PC-9 (cell line): ENCODE data around the gene PSMC4. TPM values are rescaled to one million over a fixed set of nuclear protein-coding genes. Genes with fewer than 3 reads are reported as not detected.

Experiments
- BruUV-seq: library from RNA; stranded (reverse); fragments of 400-500 nt; replicated peaks from 2 replicates; lab custom pipeline; 2021; lab: Mats Ljungman, UMichigan
- CTCF ChIA-PET: fragments of 300-600 bp; sonication (Branson Sonifier 250); formaldehyde crosslinking; loops from one replicate; lab custom pipeline; 2022; ENCODE audit warnings: antibody characterized with exemption; lab: Charles Lee
- POLR2A ChIA-PET: fragments of 300-600 bp; sonication (Branson Sonifier 250); formaldehyde crosslinking; loops from one replicate; lab custom pipeline; 2022; ENCODE audit warnings: antibody characterized with exemption; ENCODE audit not compliant: unreplicated experiment; lab: Charles Lee
- DNase-seq, 2 experiments: peaks; one replicate each; pipeline versions ENCODE4 v3.0.0 to v3.0.0-alpha.2; 2015 to 2022; ENCODE audit warnings: mixed read lengths in 1 of 2
- H2AFZ ChIP-seq: fragments of 200-600 bp; sonication (generic); 2 replicates; pipeline ENCODE4 v1.8.1; 2017; ENCODE audit warnings: antibody characterized with exemption
- H3F3A ChIP-seq: fragments of 200-600 bp; sonication (generic); 2 replicates; pipeline ENCODE4 v1.8.1; 2017; ENCODE audit warnings: antibody characterized with exemption, mild to moderate bottlenecking, low read depth; ENCODE audit not compliant: insufficient read depth
- H3K27ac ChIP-seq: fragments of 200-600 bp; sonication (generic); 2 replicates; pipeline ENCODE4 v1.6.1; 2016; ENCODE audit warnings: mixed run types
- H3K27me3 ChIP-seq: fragments of 200-600 bp; sonication (generic); 2 replicates; pipeline ENCODE4 v1.6.1; 2016; ENCODE audit warnings: low read depth, mixed run types; ENCODE audit not compliant: insufficient read depth
- H3K36me3 ChIP-seq: fragments of 200-600 bp; sonication (generic); 2 replicates; pipeline ENCODE4 v1.6.1; 2016; ENCODE audit warnings: low read depth, mixed run types
- H3K4me1 ChIP-seq: fragments of 200-600 bp; sonication (generic); replicated peaks from 2 replicates; pipeline ENCODE4 v1.6.1; 2016; ENCODE audit warnings: mixed run types; ENCODE audit not compliant: insufficient read depth
- H3K4me2 ChIP-seq: fragments of 200-600 bp; sonication (generic); 2 replicates; pipeline ENCODE4 v1.6.1; 2017; ENCODE audit warnings: mixed run types
- H3K4me3 ChIP-seq: fragments of 200-600 bp; sonication (generic); 2 replicates; pipeline ENCODE4 v1.6.1; 2016; ENCODE audit warnings: mixed run types
- H3K79me2 ChIP-seq: fragments of 200-600 bp; sonication (generic); 2 replicates; pipeline ENCODE4 v1.6.1; 2017; ENCODE audit warnings: low read depth, mixed run types
- H3K9me2 ChIP-seq: fragments of 200-600 bp; sonication (generic); 2 replicates; pipeline ENCODE4 v1.8.1; 2017; ENCODE audit warnings: mild to moderate bottlenecking; ENCODE audit not compliant: insufficient read depth
- H3K9me3 ChIP-seq: fragments of 200-600 bp; sonication (generic); 2 replicates; pipeline ENCODE4 v1.8.1; 2016; ENCODE audit warnings: low read depth; ENCODE audit not compliant: insufficient read depth
- H4K20me1 ChIP-seq: fragments of 200-600 bp; sonication (generic); 2 replicates; pipeline ENCODE4 v1.8.1; 2017; ENCODE audit not compliant: insufficient read depth
- CTCF ChIP-seq: fragments of 200-600 bp; sonication (generic); conservative IDR thresholded peaks from 2 replicates; pipeline ENCODE4 v1.6.1; 2017; ENCODE audit warnings: mixed run types, antibody characterized with exemption, mild to moderate bottlenecking, moderate library complexity
- EZH2 ChIP-seq: fragments of 200-600 bp; sonication (generic); IDR thresholded peaks from 2 replicates; pipeline ENCODE4 v1.8.0; 2017; ENCODE audit warnings: antibody characterized with exemption, low read depth
- intact Hi-C: fragments of 100-400 bp; cut with micrococcal nuclease; formaldehyde crosslinking; loops from one replicate; pipeline ENCODE4 v1.10.0; 2022; ENCODE audit not compliant: unreplicated experiment
- total RNA-seq: library from RNA; stranded (reverse); gene quantifications from 2 replicates; pipeline ENCODE4 v1.2.3, GENCODE V29; 2021

The PSMC4 gene
- total RNA-seq, 1 experiment from 2014 or later: 110 TPM

GRCh38 chr19:40005691-40006272 lies 34.8 kb downstream of the PSMC4 start:
- H3K4me1 ChIP-seq: no peaks in the 10 kb centered on the region
- H3K9me2 ChIP-seq: no peaks in the 10 kb centered on the region
- H3K79me2 ChIP-seq: no peaks in the 10 kb centered on the region
- H3K27ac ChIP-seq: no peak overlapping the region
- H3K4me2 ChIP-seq: no peak overlapping the region
- H4K20me1 ChIP-seq: no peaks in the 10 kb centered on the region
- no TSS peak for BruUV-seq
- H3K9me3 ChIP-seq: no peaks in the 10 kb centered on the region
- intact Hi-C loops: no loop called here
- ChIA-PET CTCF (no interaction called here), POLR2A (no interaction called here)
- no peaks in the 10 kb centered on the region for H3K27me3 ChIP-seq
- no peak for DNase-seq
- H3K4me3 ChIP-seq: no peak overlapping the region
- H3K36me3 ChIP-seq: no peaks in the 10 kb centered on the region
- no peak overlapping the region for H2AFZ ChIP-seq
- TF ChIP-seq CTCF (no peak), EZH2 (no peak)
- no peaks in the 10 kb centered on the region for H3F3A ChIP-seq

GRCh38 chr19:40006273-40006691 lies 35.3 kb downstream of the PSMC4 start:
- Histone ChIP-seq H3K27me3 (no peaks in the 10 kb centered on the region), H3K9me2 (no peaks in the 10 kb centered on the region), H3K27ac (no peak overlapping the region), H3K9me3 (no peaks in the 10 kb centered on the region), H3K4me3 (no peak overlapping the region), H3K4me1 (no peaks in the 10 kb centered on the region), H3K4me2 (no peak overlapping the region), H4K20me1 (no peaks in the 10 kb centered on the region), H3K79me2 (no peaks in the 10 kb centered on the region), H3F3A (no peaks in the 10 kb centered on the region), H3K36me3 (no peaks in the 10 kb centered on the region), H2AFZ (no peak overlapping the region)
- TF ChIP-seq CTCF (no peak), EZH2 (no peak)
- intact Hi-C loops: no loop called here
- ChIA-PET POLR2A (no interaction called here), CTCF (no interaction called here)
- no peak for DNase-seq
- no TSS peak for BruUV-seq

- Histone ChIP-seq H3K4me2 (no peak overlapping the region), H3K4me1 (no peaks in the 10 kb centered on the region), H3K27ac (no peak overlapping the region), H3K79me2 (no peaks in the 10 kb centered on the region), H3K4me3 (no peak overlapping the region), H4K20me1 (no peaks in the 10 kb centered on the region), H3K27me3 (no peaks in the 10 kb centered on the region), H3K36me3 (no peaks in the 10 kb centered on the region), H3F3A (no peaks in the 10 kb centered on the region), H2AFZ (no peak overlapping the region), H3K9me2 (no peaks in the 10 kb centered on the region), H3K9me3 (peaks cover 16% of the 10 kb centered on the region)
- DNase-seq: no peak
- ChIA-PET POLR2A (no interaction called here), CTCF (no interaction called here)
- no TSS peak for BruUV-seq
- intact Hi-C loops: no loop called here
- TF ChIP-seq CTCF (no peak), EZH2 (no peak)
Observed at GRCh38 chr19:40009674-40010073, 38.7 kb downstream of the PSMC4 start.
